CD4-positive, alpha-beta T cell treated with Interleukin-12 subunit alpha and Interleukin-12 subunit beta, for 1 hour (primary cell): ENCODE results near the gene CASP7.

Experiments
- DNase-seq: peaks from one replicate; pipeline ENCODE4 v3.0.0-alpha.2; 2020

CASP7 gene

GRCh38 chr10:113666682-113667252 is 12.9 kb upstream of the CASP7 start:
- no peak for DNase-seq

GRCh38 chr10:113680190-113681111 is 739 bp downstream of the CASP7 start:
- peak; percentile 40 for DNase-seq

GRCh38 chr10:113681533-113682470 is 2.1 kb downstream of the CASP7 start:
- peak; percentile 49 for DNase-seq

- DNase-seq, result no peak
Observed at GRCh38 chr10:113683300-113683699, 3.6 kb downstream of the CASP7 start.

GRCh38 chr10:113686028-113686427 is 6.3 kb downstream of the CASP7 start:
- no peak for DNase-seq

- DNase-seq, result no peak
Observed at GRCh38 chr10:113687037-113687436, 7.3 kb downstream of the CASP7 start.

GRCh38 chr10:113689057-113689456 is 9.3 kb downstream of the CASP7 start:
- peak; percentile 6 for DNase-seq

- DNase-seq, result no peak
Observed at GRCh38 chr10:113689574-113689973, 9.9 kb downstream of the CASP7 start.

GRCh38 chr10:113690749-113691148 is 11.0 kb downstream of the CASP7 start:
- DNase-seq, result no peak

- no peak for DNase-seq
Observed at GRCh38 chr10:113691381-113691780, 11.7 kb downstream of the CASP7 start.

GRCh38 chr10:113692271-113692670 is 12.6 kb downstream of the CASP7 start:
- no peak for DNase-seq

- DNase-seq, result no peak
Observed at GRCh38 chr10:113693348-113693747, 13.6 kb downstream of the CASP7 start.

- no peak for DNase-seq
Observed at GRCh38 chr10:113695691-113696090, 16.0 kb downstream of the CASP7 start.

- DNase-seq, result no peak
Observed at GRCh38 chr10:113697595-113697994, 17.9 kb downstream of the CASP7 start.

- peak; percentile 25 for DNase-seq
Observed at GRCh38 chr10:113704637-113705343, 25.1 kb downstream of the CASP7 start.

- DNase-seq, result no peak
Observed at GRCh38 chr10:113705344-113705652, 25.6 kb downstream of the CASP7 start.

GRCh38 chr10:113706623-113707022 is 26.9 kb downstream of the CASP7 start:
- DNase-seq, result no peak

GRCh38 chr10:113708640-113709039 is 28.9 kb downstream of the CASP7 start:
- DNase-seq, result no peak

- no peak for DNase-seq
Observed at GRCh38 chr10:113709221-113709838, 29.6 kb downstream of the CASP7 start.

GRCh38 chr10:113711142-113711541 is 31.4 kb downstream of the CASP7 start:
- DNase-seq, result no peak

- no peak for DNase-seq
Observed at GRCh38 chr10:113712024-113712423, 32.3 kb downstream of the CASP7 start.
